Upper lobe of right lung (tissue), 1 donor: ENCODE measurements around the gene MRPL41. TPM values are rescaled to one million over a fixed set of nuclear protein-coding genes. Genes with fewer than 3 reads are reported as not detected.
"Not testable (repeated sequence)": the region's sequence is repeated elsewhere in the genome, so short reads cannot be mapped to it uniquely, and the experiment has no call there.

Experiments
- ATAC-seq: fragments of 200-7000 bp; cut with Tn5 transposase; one replicate; pipeline ENCODE4 v1.9.1; 2020; ENCODE audit warnings: mild to moderate bottlenecking, moderate library complexity
- DNase-seq: peaks from one replicate; pipeline ENCODE4 v3.0.0-alpha.2; 2020
- H3K27ac ChIP-seq: fragments of 200-600 bp; one replicate; pipeline ENCODE4 v1.8.0; 2022
- H3K27me3 ChIP-seq: fragments of 200-600 bp; one replicate; pipeline ENCODE4 v1.8.0; 2022; ENCODE audit warnings: mild to moderate bottlenecking
- H3K36me3 ChIP-seq: fragments of 200-600 bp; one replicate; pipeline ENCODE4 v1.8.0; 2022
- H3K4me1 ChIP-seq: fragments of 200-600 bp; one replicate; pipeline ENCODE4 v1.8.0; 2022
- H3K4me3 ChIP-seq: fragments of 200-600 bp; one replicate; pipeline ENCODE4 v1.8.0; 2022; ENCODE audit warnings: mild to moderate bottlenecking
- H3K9me3 ChIP-seq: fragments of 200-600 bp; one replicate; pipeline ENCODE4 v1.8.0; 2022
- CTCF ChIP-seq: fragments of 200-600 bp; IDR thresholded peaks from one replicate; pipeline ENCODE4 v1.8.0; 2022; ENCODE audit warnings: antibody characterized with exemption
- intact Hi-C: fragments of 100-400 bp; cut with DNase I; formaldehyde crosslinking; loops from one replicate; pipeline ENCODE4 v1.11.0; 2022
- total RNA-seq: library from RNA; stranded (reverse); fragmentation: NEBNext Ultra II Directional; extraction: Animal tissue kit (Norgen Biotek cat#: 25700); gene quantifications from one replicate; pipeline ENCODE4 v1.2.1, GENCODE V29; 2021
- donor health status: DM: no; HTN: yes; CAD: no; lungs with severe emphysema.

Gene MRPL41
- total RNA-seq, 1 donor from 2014 or later, result 41.6 TPM

DNA sequence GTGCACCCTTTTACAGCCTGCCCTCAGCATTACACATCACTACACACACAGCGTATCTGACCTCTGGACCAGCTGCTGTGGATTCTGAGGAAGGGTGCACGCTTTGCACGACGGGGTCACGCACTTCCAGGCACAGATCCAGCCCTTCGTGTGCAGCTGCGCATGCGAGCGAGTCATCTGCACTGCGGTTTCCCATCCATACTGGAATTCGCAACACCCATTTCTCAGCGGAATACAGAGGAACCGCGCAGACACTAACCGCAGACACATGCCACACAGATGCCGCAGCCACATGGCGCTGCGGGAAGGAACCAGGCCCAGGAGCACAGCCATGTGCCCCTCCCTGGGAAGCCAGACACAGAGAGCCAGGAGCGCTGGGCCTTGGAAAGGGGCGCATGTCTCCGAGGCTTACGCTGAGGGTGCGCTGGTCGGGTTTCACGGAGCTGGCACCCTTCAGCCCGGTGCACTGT lies 44.9 kb upstream of the MRPL41 start:
- no peak for DNase-seq
- Histone ChIP-seq H3K27ac (no peak overlapping the region), H3K4me3 (no peak overlapping the region), H3K36me3 (no peaks in the 10 kb centered on the region), H3K9me3 (no peaks in the 10 kb centered on the region), H3K4me1 (no peaks in the 10 kb centered on the region), H3K27me3 (no peaks in the 10 kb centered on the region)
- ATAC-seq, result no peak
- intact Hi-C loops, result no loop called here
- no peak for TF ChIP-seq CTCF

DNA sequence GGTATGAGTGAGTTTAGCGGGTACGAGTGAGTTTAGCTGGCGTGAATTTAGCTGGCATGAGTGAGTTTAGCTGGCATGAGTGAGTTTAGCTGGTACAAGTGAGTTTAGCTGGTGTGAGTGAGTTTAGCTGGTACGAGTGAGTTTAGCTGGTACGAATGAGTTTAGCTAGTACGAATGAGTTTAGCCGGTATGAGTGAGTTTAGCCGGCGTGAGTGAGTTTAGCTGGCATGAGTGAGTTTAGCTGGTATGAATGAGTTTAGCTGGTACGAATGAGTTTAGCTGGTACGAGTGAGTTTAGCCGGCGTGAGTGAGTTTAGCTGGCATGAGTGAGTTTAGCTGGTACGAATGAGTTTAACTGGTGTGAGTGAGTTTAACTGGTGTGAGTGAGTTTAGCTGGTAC lies 42.5 kb upstream of the MRPL41 start:
- no peak for ATAC-seq
- Histone ChIP-seq H3K4me3 (no peak overlapping the region), H3K9me3 (no peaks in the 10 kb centered on the region), H3K27ac (no peak overlapping the region), H3K27me3 (no peaks in the 10 kb centered on the region), H3K4me1 (no peaks in the 10 kb centered on the region), H3K36me3 (no peaks in the 10 kb centered on the region)
- no peak for TF ChIP-seq CTCF
- intact Hi-C loops, result no loop called here
- DNase-seq, result no peak

DNA sequence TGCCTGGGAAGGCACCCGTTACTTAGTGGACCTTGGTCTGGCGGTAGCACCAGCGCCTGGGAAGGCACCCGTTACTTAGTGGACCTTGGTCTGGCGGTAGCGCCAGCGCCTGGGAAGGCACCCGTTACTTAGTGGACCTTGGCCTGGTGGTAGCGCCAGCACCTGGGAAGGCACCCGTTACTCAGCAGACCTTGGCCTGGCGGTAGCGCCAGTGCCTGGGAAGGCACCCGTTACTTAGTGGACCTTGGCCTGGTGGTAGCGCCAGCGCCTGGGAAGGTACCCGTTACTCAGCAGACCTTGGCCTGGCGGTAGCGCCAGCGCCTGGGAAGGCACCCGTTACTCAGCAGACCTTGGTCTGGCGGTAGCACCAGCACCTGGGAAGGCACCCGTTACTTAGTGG lies 40.6 kb upstream of the MRPL41 start:
- ATAC-seq, H3K4me3 ChIP-seq, H3K27ac ChIP-seq, H3K36me3 ChIP-seq, H3K4me1 ChIP-seq, H3K27me3 ChIP-seq, intact Hi-C loops, DNase-seq, H3K9me3 ChIP-seq: not testable (repeated sequence)

- no peak overlapping the region for H3K27ac ChIP-seq
- no peak for DNase-seq
- no peak for ATAC-seq
Observed at GRCh38 chr9:137511758-137512463, 39.8 kb upstream of the MRPL41 start.

GRCh38 chr9:137513136-137513535 lies 38.5 kb upstream of the MRPL41 start:
- ATAC-seq, H3K9me3 ChIP-seq, H3K27ac ChIP-seq, H3K4me3 ChIP-seq, DNase-seq, H3K27me3 ChIP-seq, intact Hi-C loops, H3K4me1 ChIP-seq, H3K36me3 ChIP-seq: not testable (repeated sequence)

More at GRCh38 chr9:137511758-137512463, 39.8 kb upstream of the MRPL41 start:
- H3K27me3 ChIP-seq, result no peaks in the 10 kb centered on the region
- intact Hi-C loops, result no loop called here
- no peak overlapping the region for H3K4me3 ChIP-seq
- H3K4me1 ChIP-seq, result no peaks in the 10 kb centered on the region
- no peak for TF ChIP-seq CTCF
- no peaks in the 10 kb centered on the region for H3K36me3 ChIP-seq
- H3K9me3 ChIP-seq, result no peaks in the 10 kb centered on the region

GRCh38 chr9:137513801-137514570 lies 37.7 kb upstream of the MRPL41 start:
- H3K27me3 ChIP-seq, H3K27ac ChIP-seq, ATAC-seq, intact Hi-C loops, H3K36me3 ChIP-seq, H3K4me1 ChIP-seq, DNase-seq, H3K4me3 ChIP-seq, H3K9me3 ChIP-seq: not testable (repeated sequence)

- intact Hi-C loops, result no loop called here
- Histone ChIP-seq H3K27ac (no peak overlapping the region), H3K27me3 (no peaks in the 10 kb centered on the region), H3K4me1 (no peaks in the 10 kb centered on the region), H3K36me3 (no peaks in the 10 kb centered on the region), H3K9me3 (no peaks in the 10 kb centered on the region), H3K4me3 (no peak overlapping the region)
- ATAC-seq (peak; percentile 28), DNase-seq (no peak)
- no peak for TF ChIP-seq CTCF
Observed at GRCh38 chr9:137514691-137515337, 36.9 kb upstream of the MRPL41 start.
